Endothelial cell of umbilical vein (primary cell): Measurements from ENCODE around the gene TICRR. TPM values are rescaled to one million over a fixed set of nuclear protein-coding genes. Genes with fewer than 3 reads are reported as not detected.

Experiments
- BruUV-seq: library from RNA; stranded (reverse); fragments of 400-500 nt; replicated peaks from 2 replicates; lab custom pipeline; 2021; lab: Mats Ljungman, UMichigan
- CTCF ChIA-PET: fragments of 300-600, 350-600 bp; sonication (Branson Sonifier 250); formaldehyde crosslinking; loops from one replicate; lab custom pipeline; 2021; ENCODE audit warnings: antibody characterized with exemption, inconsistent platforms; lab: Charles Lee
- POLR2A ChIA-PET: fragments of 300-600, 350-600 bp; sonication (Branson Sonifier 250); formaldehyde crosslinking; loops from one replicate; lab custom pipeline; 2021; ENCODE audit warnings: antibody characterized with exemption, inconsistent platforms; lab: Charles Lee
- DNase-seq: peaks from one replicate; pipeline ENCODE4 v3.0.0-alpha.2; 2011; ENCODE audit warnings: low read depth, low spot score
- FAIRE-seq: peaks from 2 replicates; lab custom pipeline; 2011; peaks lifted over from hg19 to GRCh38; lab: Jason Lieb, UNC
- H2AFZ ChIP-seq: 2 replicates; pipeline ENCODE4 v1.6.0; 2012; ENCODE audit warnings: low read depth, low read length, control low read depth, inconsistent platforms
- H3K27ac ChIP-seq: 2 replicates; pipeline ENCODE4 v1.5.1; 2011; ENCODE audit warnings: low read depth, mild to moderate bottlenecking, control low read depth, low read length, moderate library complexity; ENCODE audit not compliant: insufficient read depth
- H3K27me3 ChIP-seq, 2 experiments: 2 replicates each; pipeline versions ENCODE4 v1.6.0 to v1.6.1; 2011; ENCODE audit warnings: low read length in 2 of 2, mixed read lengths in 1 of 2; ENCODE audit not compliant: control insufficient read depth in 2 of 2, insufficient read depth in 2 of 2
- H3K36me3 ChIP-seq, 2 experiments: 2 replicates in 1 of 2; 3 replicates in 1 of 2; pipeline ENCODE4 v1.5.1; 2011; ENCODE audit warnings: low read length in 2 of 2, mild to moderate bottlenecking in 1 of 2, moderate library complexity in 1 of 2; ENCODE audit not compliant: control insufficient read depth in 2 of 2, insufficient read depth in 2 of 2; ENCODE audit errors: extremely low read depth in 1 of 2
- H3K4me1 ChIP-seq: 3 replicates; pipeline ENCODE4 v1.5.1; 2011; ENCODE audit warnings: mild to moderate bottlenecking, low read length; ENCODE audit not compliant: control insufficient read depth, insufficient read depth; ENCODE audit errors: extremely low read depth
- H3K4me2 ChIP-seq: 2 replicates; pipeline ENCODE4 v1.6.1; 2011; ENCODE audit warnings: low read length, control low read depth, mixed read lengths; ENCODE audit not compliant: insufficient read depth
- H3K4me3 ChIP-seq, 3 experiments: fragments of 200-600 bp in 1 of 3; sonication (generic), shearing (Covaris generic) in 1 of 3; replicated peaks in 1 of 3; 2 replicates each; pipeline ENCODE4 v1.5.1; 2011 to 2016; ENCODE audit warnings: control low read depth in 3 of 3, low read length in 3 of 3, mild to moderate bottlenecking in 2 of 3, inconsistent platforms in 1 of 3, low read depth in 1 of 3, moderate library complexity in 1 of 3; ENCODE audit not compliant: insufficient read depth in 1 of 3
- H3K79me2 ChIP-seq: 2 replicates; pipeline ENCODE4 v1.6.0; 2012; ENCODE audit warnings: low read length, inconsistent platforms; ENCODE audit not compliant: control insufficient read depth, insufficient read depth
- H3K9ac ChIP-seq: replicated peaks from 2 replicates; pipeline ENCODE3; 2011; ENCODE audit warnings: low read length, control low read depth; ENCODE audit not compliant: insufficient read depth; ENCODE audit errors: extremely low read depth
- H3K9me1 ChIP-seq: replicated peaks from 3 replicates; pipeline ENCODE4 v1.6.0; 2011; ENCODE audit warnings: mild to moderate bottlenecking, low read length; ENCODE audit not compliant: control insufficient read depth, insufficient read depth; ENCODE audit errors: extremely low read depth
- H3K9me3 ChIP-seq: replicated peaks from 2 replicates; pipeline ENCODE4 v1.5.1; 2012; ENCODE audit warnings: low read length, inconsistent platforms; ENCODE audit not compliant: control insufficient read depth, insufficient read depth
- H4K20me1 ChIP-seq: replicated peaks from 2 replicates; pipeline ENCODE3; 2011; ENCODE audit warnings: mild to moderate bottlenecking, low read length; ENCODE audit not compliant: control insufficient read depth, insufficient read depth; ENCODE audit errors: extremely low read depth
- CTCF ChIP-seq, 2 donors: IDR thresholded peaks; 1 replicate in 1 of 2; 2 replicates in 1 of 2; pipeline ENCODE4 v1.5.1; 2011; ENCODE audit warnings: low read length in 2 of 2, mild to moderate bottlenecking in 2 of 2, moderate library complexity in 2 of 2, control low read depth in 1 of 2, inconsistent platforms in 1 of 2, low read depth in 1 of 2; ENCODE audit not compliant: insufficient read depth in 1 of 2; ENCODE audit errors: extremely low read depth in 1 of 2
- EZH2 ChIP-seq: IDR thresholded peaks from 2 replicates; pipeline ENCODE4 v1.6.1; 2012; ENCODE audit warnings: borderline replicate concordance, low read depth, mild to moderate bottlenecking, moderate library complexity, low read length, inconsistent platforms; ENCODE audit not compliant: severe bottlenecking
- FOS ChIP-seq: IDR thresholded peaks from 2 replicates; pipeline ENCODE4 v1.6.1; 2011; ENCODE audit warnings: mild to moderate bottlenecking, low read length, moderate library complexity, borderline replicate concordance; ENCODE audit not compliant: insufficient read depth
- GATA2 ChIP-seq: IDR thresholded peaks from 2 replicates; pipeline ENCODE4 v1.7.0; 2011; ENCODE audit warnings: low read depth, mild to moderate bottlenecking, moderate library complexity, mixed read lengths, low read length; ENCODE audit not compliant: insufficient read length, insufficient read depth
- JUN ChIP-seq: IDR thresholded peaks from 2 replicates; pipeline ENCODE4 v1.6.1; 2011; ENCODE audit warnings: borderline replicate concordance, low read depth; ENCODE audit not compliant: insufficient read length, insufficient read depth
- MAX ChIP-seq: IDR thresholded peaks from 2 replicates; pipeline ENCODE4 v1.6.1; 2011; ENCODE audit not compliant: insufficient read depth, insufficient read length
- MYC ChIP-seq: IDR thresholded peaks from one replicate; pipeline ENCODE4 v1.6.1; 2011; ENCODE audit warnings: mild to moderate bottlenecking, low read depth, low read length
- POLR2A ChIP-seq: IDR thresholded peaks from 2 replicates; pipeline ENCODE4 v1.6.1; 2012; ENCODE audit warnings: low read depth, mild to moderate bottlenecking, control low read depth, low read length
- POLR2AphosphoS5 ChIP-seq: IDR thresholded peaks from 2 replicates; pipeline ENCODE4 v1.6.1; 2012; ENCODE audit warnings: low read depth, mild to moderate bottlenecking, control low read depth, low read length, moderate library complexity; ENCODE audit not compliant: insufficient read depth
- dilution Hi-C: fragments of 300-500 bp; cut with MboI; formaldehyde crosslinking; loops from one replicate; pipeline ENCODE4 v1.15.0; 2019; ENCODE audit warnings: low sequenced_read_pairs; ENCODE audit not compliant: extremely low pct_ligation_motif_present
- intact Hi-C: fragments of 100-400 bp; cut with micrococcal nuclease; formaldehyde crosslinking; loops from one replicate; pipeline ENCODE4 v1.10.0; 2022
- polyA plus RNA-seq, 4 experiments: library from polyadenylated mRNA; depleted of rRNA in 3 of 4; stranded (reverse) in 3 of 4; unstranded in 1 of 4; fragments of >200 nt; gene quantifications; 2 replicates each; pipeline versions ENCODE4 v1.2.1 to v1.2.3, GENCODE V29; 2011 to 2012; ENCODE audit warnings: missing spikeins in 1 of 4
- total RNA-seq: library from RNA; stranded (reverse); gene quantifications from 2 replicates; pipeline ENCODE4 v1.2.3, GENCODE V29; 2021

TICRR gene
- total and polyA plus RNA-seq, 2 donors (not counting 3 experiments of a cell fraction or from before 2014, with no cell fraction given) = 4.9 to 19.4 TPM

GRCh38 chr15:89673165-89673512, 97.9 kb downstream of the TICRR start:
- no peaks in the 10 kb centered on the region for H3K9me3 ChIP-seq
- H3K4me2 ChIP-seq = no peak overlapping the region
- peak; percentile 26 for FAIRE-seq
- POLR2A ChIA-PET = no interaction called here
- dilution Hi-C loops (no loop called here), intact Hi-C loops (loop anchor here (1.0 kb wide), 1 partner anchor 26 kb away; no protein-coding TSS in a partner anchor)
- no peak overlapping the region for H3K9ac ChIP-seq
- H3K4me1 ChIP-seq = no peaks in the 10 kb centered on the region
- no peak overlapping the region for H3K4me3 ChIP-seq
- no peaks in the 10 kb centered on the region for H3K36me3 ChIP-seq
- no peak overlapping the region for H3K27ac ChIP-seq
- H2AFZ ChIP-seq = no peak overlapping the region
- H3K9me1 ChIP-seq = no peaks in the 10 kb centered on the region
- CTCF ChIA-PET = interaction anchor here (0.7 to 3.6 kb wide), 18 partner anchors 8 to 548 kb away, joined by 3 to 21 read pairs (median 5); no protein-coding TSS in a partner anchor
- TF ChIP-seq FOS = no peak
- TF ChIP-seq CTCF (IDR thresholded peaks at IDR 0.05; ENCODE audit: extremely low read depth in 1 of 2, insufficient read depth in 1 of 2, low read depth in 1 of 2, low read length in 2 of 2) = peak; percentile 51 to 79
- DNase-seq = peak; percentile 37
- BruUV-seq = no TSS peak
- no peaks in the 10 kb centered on the region for H4K20me1 ChIP-seq
- peaks cover 0 to 1% of the 10 kb centered on the region in 2 experiments for H3K27me3 ChIP-seq
- H3K79me2 ChIP-seq = no peaks in the 10 kb centered on the region

- H3K4me2 ChIP-seq = no peak overlapping the region
- H3K4me1 ChIP-seq = no peaks in the 10 kb centered on the region
- dilution Hi-C loops = no loop called here
- no TSS peak for BruUV-seq
- H3K27ac ChIP-seq = no peak overlapping the region
- no peak overlapping the region for H3K4me3 ChIP-seq
- DNase-seq (no peak), FAIRE-seq (no peak)
- ChIA-PET CTCF (interaction anchor here (0.8 to 3.6 kb wide), 3 partner anchors 12 to 66 kb away, joined by 3 to 15 read pairs (median 12); no protein-coding TSS in a partner anchor), POLR2A (no interaction called here)
- no peaks in the 10 kb centered on the region for H4K20me1 ChIP-seq
- peaks cover 0 to 4% of the 10 kb centered on the region in 2 experiments for H3K27me3 ChIP-seq
- intact Hi-C loops = no loop called here
- TF ChIP-seq MYC = no peak
- TF ChIP-seq POLR2A = no peak
- TF ChIP-seq JUN = no peak
- no peak for TF ChIP-seq EZH2
- TF ChIP-seq CTCF (IDR thresholded peaks at IDR 0.05; ENCODE audit: extremely low read depth in 1 of 2, insufficient read depth in 1 of 2, low read depth in 1 of 2, low read length in 2 of 2) = no peak
- no peak for TF ChIP-seq GATA2
- TF ChIP-seq MAX = no peak
- no peak for TF ChIP-seq FOS
- no peak for TF ChIP-seq POLR2AphosphoS5
- H3K79me2 ChIP-seq = no peaks in the 10 kb centered on the region
- H2AFZ ChIP-seq = no peak overlapping the region
- no peaks in the 10 kb centered on the region for H3K9me3 ChIP-seq
- H3K36me3 ChIP-seq = no peaks in the 10 kb centered on the region
- H3K9me1 ChIP-seq = no peaks in the 10 kb centered on the region
- H3K9ac ChIP-seq = no peak overlapping the region
Observed at GRCh38 chr15:89674526-89674925, 99.3 kb downstream of the TICRR start.
